Femur (tissue), 1 donor: ENCODE data around the gene SLC47A2.

Experiments
- DNase-seq: peaks from one replicate; pipeline ENCODE4 v3.0.0-alpha.2; 2017

SLC47A2 gene

DNA sequence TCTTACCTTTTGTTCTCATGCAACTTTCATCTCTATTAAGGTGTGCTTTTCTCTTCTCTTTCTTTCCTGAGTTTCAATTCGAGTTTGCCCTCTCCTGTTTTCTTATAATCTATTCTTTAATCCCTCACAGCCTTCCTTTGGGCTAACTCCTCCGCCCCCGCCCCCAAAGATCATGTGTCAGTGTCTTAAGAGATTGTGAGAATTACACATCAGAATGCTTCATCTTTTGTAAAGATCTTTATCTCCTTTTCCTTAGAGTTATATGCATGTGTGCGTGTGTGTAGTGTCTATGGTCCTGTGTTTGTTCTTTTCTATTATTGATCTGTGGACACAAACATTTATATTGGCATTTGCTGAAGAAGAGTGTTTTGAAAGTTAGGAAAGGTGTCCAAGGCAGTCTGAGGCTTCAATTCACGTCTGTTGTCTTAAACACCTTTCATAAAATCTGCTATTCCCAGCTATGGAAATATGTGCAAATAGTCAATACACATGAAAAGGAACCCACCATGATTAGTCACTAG lies 74.0 kb downstream of the SLC47A2 start:
- no peak for DNase-seq

DNA sequence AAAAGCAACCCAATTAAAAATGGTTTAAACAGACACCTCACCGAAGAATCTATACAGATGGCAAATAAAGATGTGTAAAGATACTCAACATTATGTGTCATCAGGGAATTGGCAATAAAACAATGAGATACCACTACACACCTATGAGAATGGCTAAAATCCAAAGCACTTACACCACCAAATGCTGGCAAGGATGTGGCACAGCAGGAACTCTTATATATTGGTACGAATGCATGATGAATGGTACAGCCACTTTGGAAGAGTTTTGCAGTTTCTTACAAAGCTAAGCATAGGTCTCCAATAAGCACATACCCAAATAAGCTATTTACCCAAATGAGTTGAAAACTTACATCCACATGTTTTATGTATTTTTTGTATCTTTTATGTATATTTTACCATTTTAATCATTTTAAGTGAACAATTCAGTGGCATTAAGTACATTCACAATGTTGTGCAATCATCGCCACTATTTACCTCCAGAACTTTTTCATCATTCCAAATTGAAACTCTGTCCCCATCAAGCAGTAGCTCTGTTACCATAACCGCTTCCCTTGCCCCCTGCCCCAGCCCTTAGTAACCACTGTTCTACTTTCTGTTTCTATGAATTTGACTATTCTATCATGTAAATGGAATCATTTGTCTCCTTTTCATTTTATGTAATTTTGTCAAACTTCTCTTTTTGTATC lies 74.6 kb downstream of the SLC47A2 start:
- DNase-seq = no peak

DNA sequence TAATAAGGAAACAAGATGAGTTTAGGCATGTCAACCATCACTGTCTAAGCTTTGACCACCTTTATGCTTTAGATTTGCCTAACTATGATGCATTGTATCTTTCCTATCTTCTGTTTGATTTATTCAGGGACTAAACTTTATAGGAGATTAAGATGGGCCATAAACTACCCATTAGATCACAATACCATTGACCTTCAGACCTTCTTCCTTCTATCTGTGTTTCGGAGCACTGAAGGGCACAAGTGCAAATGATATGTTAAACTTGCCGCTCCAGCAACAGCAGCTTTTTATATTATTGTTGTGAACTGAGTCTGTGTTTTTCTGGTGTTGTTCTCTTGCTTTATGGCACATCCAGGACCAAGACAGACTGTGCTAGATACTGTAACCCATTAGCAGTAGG lies 84.5 kb downstream of the SLC47A2 start:
- DNase-seq = no peak

DNA sequence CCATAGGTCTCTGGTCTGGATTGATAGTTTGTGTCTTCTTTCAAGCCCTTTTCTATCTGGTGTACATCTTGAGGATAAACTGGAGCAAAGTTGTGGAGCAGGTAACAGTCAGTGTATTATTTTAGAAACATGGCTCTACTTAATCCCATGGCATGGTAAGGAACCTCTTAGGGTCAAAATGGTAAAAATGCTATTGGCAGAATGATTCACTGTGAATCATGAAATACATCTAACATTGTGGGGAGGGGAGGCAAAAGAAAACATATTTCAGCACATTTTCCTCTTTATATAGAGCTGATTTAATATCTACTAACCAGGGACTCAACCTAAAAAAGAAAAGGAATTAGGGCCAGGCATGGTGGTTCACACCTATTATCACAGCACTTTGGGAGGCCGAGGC lies 85.7 kb downstream of the SLC47A2 start:
- DNase-seq = no peak

DNA sequence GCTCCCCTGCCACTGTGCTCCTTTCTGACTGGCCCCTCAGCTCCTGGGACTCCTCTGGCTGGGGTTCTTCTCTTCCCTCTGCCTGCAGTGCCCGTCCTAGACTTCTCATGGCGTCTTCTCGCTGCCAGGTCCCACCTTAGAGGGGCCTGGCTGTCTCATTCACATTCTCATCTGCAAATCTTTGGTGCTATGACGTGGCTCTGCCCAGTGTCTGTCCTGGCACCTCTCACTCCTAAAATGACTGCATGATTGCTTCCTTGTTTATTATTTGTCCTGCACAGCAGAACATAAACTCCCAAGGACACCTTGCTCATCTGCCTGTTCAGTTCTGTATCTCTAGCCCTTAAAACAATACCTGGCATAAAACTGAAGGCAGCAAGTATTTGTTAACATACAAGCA lies 86.3 kb downstream of the SLC47A2 start:
- no peak for DNase-seq

DNA sequence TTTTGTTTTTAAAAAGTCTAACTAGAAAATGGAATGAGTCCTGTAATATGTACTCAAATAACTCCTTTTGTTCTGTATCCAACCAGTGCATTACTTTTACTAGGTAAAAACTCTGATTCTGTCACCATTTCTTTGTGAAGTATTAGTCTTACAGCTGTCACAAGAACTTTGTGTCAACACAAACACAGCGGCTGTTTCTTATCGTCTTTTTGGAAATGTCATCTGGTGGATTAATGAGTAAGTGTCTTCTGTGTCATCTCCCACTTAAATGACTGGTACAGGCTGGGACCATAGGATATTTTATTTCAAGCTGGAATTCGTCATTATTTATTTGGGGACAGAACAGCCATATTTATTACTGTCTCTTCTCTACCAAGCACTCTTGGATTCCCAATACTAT lies 86.9 kb downstream of the SLC47A2 start:
- DNase-seq = no peak
